ENCODE results near the gene FOXC2. TPM values are rescaled to one million over a fixed set of nuclear protein-coding genes. Genes with fewer than 3 reads are reported as not detected.
A peak's percentile ranks its signal among the peaks of the same experiment; 100 is the strongest.

Gene FOXC2
- total and polyA plus RNA-seq, 2 experiments from 2014 or later: 2.4 to 3.7 TPM

- no peak for DNase-seq (ENCODE audit: low read depth in 1 of 2, low spot score in 1 of 2)
- Histone ChIP-seq H3K27me3 (no peaks in the 10 kb centered on the region), H3K4me3 (no peak overlapping the region), H3K4me1 (ENCODE audit: low read depth) (peaks cover 6% of the 10 kb centered on the region), H3K9me3 (ENCODE audit: low read depth) (no peaks in the 10 kb centered on the region), H3K27ac (no peak overlapping the region), H3K36me3 (no peaks in the 10 kb centered on the region)
- TF ChIP-seq CTCF (IDR thresholded peaks at IDR 0.05; ENCODE audit: low read depth, low read length): no peak
These were observed 41.7 kb downstream of the FOXC2 start for GRCh38 chr16:86608301-86608747.

- no peak for TF ChIP-seq CTCF (IDR thresholded peaks at IDR 0.05; ENCODE audit: low read depth, low read length)
- Histone ChIP-seq H3K36me3 (no peaks in the 10 kb centered on the region), H3K27ac (no peak overlapping the region), H3K27me3 (no peaks in the 10 kb centered on the region), H3K9me3 (ENCODE audit: low read depth) (no peaks in the 10 kb centered on the region), H3K4me3 (no peak overlapping the region), H3K4me1 (ENCODE audit: low read depth) (peaks cover 6% of the 10 kb centered on the region)
- peak in 1 of 2 donors; percentile 75 for DNase-seq (ENCODE audit: low read depth in 1 of 2, low spot score in 1 of 2)
These were observed 42.5 kb downstream of the FOXC2 start for GRCh38 chr16:86609115-86609514.

GRCh38 chr16:86609661-86610060 lies 43.0 kb downstream of the FOXC2 start:
- no peak overlapping the region for H3K27ac ChIP-seq
- no peak for DNase-seq (ENCODE audit: low read depth in 1 of 2, low spot score in 1 of 2)

GRCh38 chr16:86610779-86611524 lies 44.3 kb downstream of the FOXC2 start:
- no peak overlapping the region for H3K4me3 ChIP-seq
- no peak for TF ChIP-seq CTCF (IDR thresholded peaks at IDR 0.05; ENCODE audit: low read depth, low read length)
- H3K27ac ChIP-seq: no peak overlapping the region
- no peaks in the 10 kb centered on the region for H3K27me3 ChIP-seq
- DNase-seq (ENCODE audit: low read depth in 1 of 2, low spot score in 1 of 2): no peak
- H3K9me3 ChIP-seq (ENCODE audit: low read depth): no peaks in the 10 kb centered on the region
- no peaks in the 10 kb centered on the region for H3K36me3 ChIP-seq
- H3K4me1 ChIP-seq (ENCODE audit: low read depth): peaks cover 6% of the 10 kb centered on the region

More at GRCh38 chr16:86609661-86610060, 43.0 kb downstream of the FOXC2 start:
- Histone ChIP-seq H3K4me3 (no peak overlapping the region), H3K9me3 (ENCODE audit: low read depth) (no peaks in the 10 kb centered on the region), H3K36me3 (no peaks in the 10 kb centered on the region), H3K27me3 (no peaks in the 10 kb centered on the region), H3K4me1 (ENCODE audit: low read depth) (peaks cover 6% of the 10 kb centered on the region)
- TF ChIP-seq CTCF (IDR thresholded peaks at IDR 0.05; ENCODE audit: low read depth, low read length): no peak

GRCh38 chr16:86611525-86611855 lies 44.9 kb downstream of the FOXC2 start:
- no peak overlapping the region for H3K27ac ChIP-seq
- peaks cover 6% of the 10 kb centered on the region for H3K4me1 ChIP-seq (ENCODE audit: low read depth)
- H3K27me3 ChIP-seq: no peaks in the 10 kb centered on the region

More at GRCh38 chr16:86611525-86611855, 44.9 kb downstream of the FOXC2 start:
- Histone ChIP-seq H3K4me3 (no peak overlapping the region), H3K36me3 (no peaks in the 10 kb centered on the region), H3K9me3 (ENCODE audit: low read depth) (no peaks in the 10 kb centered on the region)
- peak in 1 of 2 donors; percentile 88 for DNase-seq (ENCODE audit: low read depth in 1 of 2, low spot score in 1 of 2)
- TF ChIP-seq CTCF (IDR thresholded peaks at IDR 0.05; ENCODE audit: low read depth, low read length): no peak

All from cardiac muscle cell (in vitro differentiated cells and primary cell).